K562 (cell line): Measurements from ENCODE around the gene ST3GAL3. TPM values are rescaled to one million over a fixed set of nuclear protein-coding genes. Genes with fewer than 3 reads are reported as not detected.

Experiments used
- CLOCK ChIP-seq: fragments of 250-450 bp; sonication (Bioruptor Pico); IDR thresholded peaks from 2 replicates; pipeline ENCODE4 v1.4.0; 2020; ENCODE audit warnings: mild to moderate bottlenecking, moderate library complexity, borderline replicate concordance
- CTCF ChIP-seq, 3 experiments: IDR thresholded peaks in 2 of 3; conservative IDR thresholded peaks in 1 of 3; 2 replicates each; pipeline ENCODE4 v1.5.1; 2011 to 2012; ENCODE audit warnings: low read length in 3 of 3, mild to moderate bottlenecking in 3 of 3, control low read depth in 2 of 3, improper control_type of control experiment in 1 of 3, inconsistent platforms in 1 of 3, low read depth in 1 of 3, mixed read lengths in 1 of 3, moderate library complexity in 1 of 3; ENCODE audit not compliant: insufficient read depth in 2 of 3
- GABPB2 ChIP-seq: fragments of 250-450 bp; sonication (Bioruptor Pico); conservative IDR thresholded peaks from 2 replicates; pipeline ENCODE4 v1.5.1; 2021; ENCODE audit warnings: mild to moderate bottlenecking
- GATAD2B ChIP-seq: fragments of 450-650 bp; IDR thresholded peaks from 2 replicates; pipeline ENCODE4 v1.6.1; 2017; ENCODE audit warnings: mild to moderate bottlenecking, borderline replicate concordance
- HDAC8 ChIP-seq: fragments of 450-650 bp; IDR thresholded peaks from 2 replicates; pipeline ENCODE4 v1.6.1; 2016; ENCODE audit warnings: mild to moderate bottlenecking, missing genetic modification characterization, moderate library complexity, missing compliant biosample characterization
- HNRNPL ChIP-seq: fragments of 200-400 bp; formaldehyde crosslinking; IDR thresholded peaks from 2 replicates; pipeline ENCODE4 v1.6.1; 2017; ENCODE audit warnings: low read depth, mild to moderate bottlenecking, low read length
- JUNB ChIP-seq: fragments of 450-650 bp; formaldehyde crosslinking; conservative IDR thresholded peaks from 2 replicates; pipeline ENCODE4 v1.4.0; 2020; ENCODE audit warnings: mild to moderate bottlenecking
- L3MBTL2 ChIP-seq: fragments of 450-650 bp; IDR thresholded peaks from 2 replicates; pipeline ENCODE4 v1.6.1; 2016; ENCODE audit warnings: mild to moderate bottlenecking, moderate library complexity
- NBN ChIP-seq: fragments of 450-650 bp; IDR thresholded peaks from 2 replicates; pipeline ENCODE4 v1.6.1; 2016; ENCODE audit warnings: low read depth, mild to moderate bottlenecking
- PHF21A ChIP-seq: fragments of 450-650 bp; IDR thresholded peaks from 2 replicates; pipeline ENCODE4 v1.6.1; 2017; ENCODE audit warnings: low read depth, borderline replicate concordance
- POLR2B ChIP-seq: fragments of 450-650 bp; IDR thresholded peaks from 2 replicates; pipeline ENCODE4 v1.6.1; 2018; ENCODE audit warnings: low read depth; ENCODE audit not compliant: partially characterized antibody
- POLR2G ChIP-seq: fragments of 200-400 bp; formaldehyde crosslinking; IDR thresholded peaks from 2 replicates; pipeline ENCODE4 v1.6.1; 2017; ENCODE audit warnings: low read depth, mild to moderate bottlenecking, antibody characterized with exemption, low read length, moderate library complexity
- PREB ChIP-seq: sonication (generic); formaldehyde crosslinking; IDR thresholded peaks from 2 replicates; pipeline ENCODE4 v1.8.1; 2023; ENCODE audit warnings: mild to moderate bottlenecking, missing genetic modification reagents
- PTBP1 ChIP-seq: fragments of 200-400 bp; formaldehyde crosslinking; IDR thresholded peaks from 2 replicates; pipeline ENCODE4 v1.6.1; 2017; ENCODE audit warnings: low read depth, low read length
- RBM15 ChIP-seq: fragments of 200-400 bp; formaldehyde crosslinking; IDR thresholded peaks from 2 replicates; pipeline ENCODE4 v1.6.1; 2018; ENCODE audit warnings: mild to moderate bottlenecking, low read length, moderate library complexity; ENCODE audit not compliant: insufficient read depth
- RBM39 ChIP-seq: fragments of 200-400 bp; formaldehyde crosslinking; optimal IDR thresholded peaks from 2 replicates; pipeline ENCODE3; 2018; ENCODE audit warnings: low read depth, low read length
- SMARCA5 ChIP-seq: fragments of 450-650 bp; IDR thresholded peaks from 2 replicates; pipeline ENCODE4 v1.6.1; 2016
- TAL1 ChIP-seq: fragments of 450-650 bp; IDR thresholded peaks from 2 replicates; pipeline ENCODE4 v1.6.1; 2016; ENCODE audit warnings: mild to moderate bottlenecking
- TCF3 ChIP-seq: sonication (generic); formaldehyde crosslinking; IDR thresholded peaks from 2 replicates; pipeline ENCODE4 v1.4.0; 2020; ENCODE audit warnings: mild to moderate bottlenecking, missing genetic modification reagents
- ZBTB33 ChIP-seq: sonication (generic); formaldehyde crosslinking; IDR thresholded peaks from 2 replicates; pipeline ENCODE4 v1.8.1; 2023; ENCODE audit warnings: mild to moderate bottlenecking, missing genetic modification reagents
- ZFP36 ChIP-seq: fragments of 150-350 bp; IDR thresholded peaks from 2 replicates; pipeline ENCODE4 v1.6.1; 2018; ENCODE audit warnings: low read length, low read depth; ENCODE audit not compliant: partially characterized antibody
- ZNF696 ChIP-seq: fragments of 250-450 bp; sonication (Bioruptor Pico); conservative IDR thresholded peaks from 2 replicates; pipeline ENCODE4 v1.4.0; 2020; ENCODE audit warnings: mild to moderate bottlenecking, moderate library complexity
- polyA plus RNA-seq, 8 experiments: library from polyadenylated mRNA; depleted of rRNA in 4 of 8; stranded (reverse) in 5 of 8; unstranded in 3 of 8; fragments of >200 nt; fragmentation: Nextera tagmentation in 2 of 8; fragmentation: Illumina TruSeq in 1 of 8; extraction: Ambion mirVana in 2 of 8; extraction: Trizol in 1 of 8; gene quantifications; 2 replicates each; pipeline versions ENCODE4 v1.2.1 to v1.2.3, GENCODE V29; 2011 to 2014; ENCODE audit warnings: inconsistent platforms in 1 of 8, missing spikeins in 1 of 8
- total RNA-seq, 7 experiments: library from RNA; depleted of rRNA in 6 of 7; stranded (reverse); fragments of >200 nt in 6 of 7; fragmentation: Illumina TruSeq in 2 of 7; extraction: Trizol in 2 of 7; gene quantifications; 2 replicates each; pipeline versions ENCODE4 v1.2.1 to v1.2.3, GENCODE V29; 2011 to 2021; ENCODE audit warnings: low replicate concordance in 1 of 7

ST3GAL3 gene
- total and polyA plus RNA-seq, 9 of the 15 experiments (the other 6 are each of a cell fraction or from before 2014, with no cell fraction given): 1.2 to 18.9 (median 11.0) TPM

GRCh38 chr1:43707190-43708001 is at the start of gene ST3GAL3 (continued):
- no peak for TF ChIP-seq GABPB2 (CRISPR knock-in tag)
- no peak for TF ChIP-seq JUNB (CRISPR knock-in tag)
- TF ChIP-seq L3MBTL2: peak; percentile 97
- no peak for TF ChIP-seq ZNF696 (CRISPR knock-in tag)
- no peak for TF ChIP-seq ZFP36
- peak; percentile 97 for TF ChIP-seq GATAD2B
- TF ChIP-seq POLR2G: peak; percentile 99
- peak; percentile 89 for TF ChIP-seq POLR2B
- no peak; the same call in 1 of the 2 replicates for TF ChIP-seq PHF21A
- no peak for TF ChIP-seq PTBP1
- TF ChIP-seq CLOCK: no peak
- no peak for TF ChIP-seq CTCF (IDR thresholded peaks at IDR 0.05 in 2 of 3, conservative IDR thresholded peaks at IDR 0.05 in 1 of 3; ENCODE audit: insufficient read depth in 2 of 3, low read depth in 1 of 3, low read length in 3 of 3)
- no peak for TF ChIP-seq RBM15
- no peak for TF ChIP-seq TAL1
- TF ChIP-seq HDAC8 (tag): no peak; the same call in 1 of the 2 replicates
- TF ChIP-seq SMARCA5: no peak
- no peak for TF ChIP-seq RBM39
- no peak for TF ChIP-seq PREB (CRISPR knock-in tag)
- no peak for TF ChIP-seq TCF3
- peak; percentile 73 for TF ChIP-seq ZBTB33
- TF ChIP-seq NBN: no peak
- peak; percentile 52; the same call in 1 of the 2 replicates for TF ChIP-seq HNRNPL
